Omental fat pad (tissue), 4 donors: ENCODE results near the gene SUSD6. TPM values are rescaled to one million over a fixed set of nuclear protein-coding genes. Genes with fewer than 3 reads are reported as not detected.

Source experiments
- ATAC-seq: fragments of 150-250 bp; one replicate; pipeline ENCODE4 v1.9.1; 2016; ENCODE audit warnings: mild to moderate bottlenecking, moderate library complexity; ENCODE audit not compliant: low FRiP score
- DNase-seq: peaks from one replicate; pipeline ENCODE4 v3.0.0-alpha.2; 2019; ENCODE audit warnings: low spot score
- total RNA-seq, 4 donors: library from RNA; depleted of rRNA; stranded (reverse); fragments of >200 nt; gene quantifications; one replicate each; pipeline ENCODE4 v1.1.0, GENCODE V29; 2016
- TF ChIP-seq, protein P1 (sequence below), 3 donors: fragments of 450-650 bp; IDR thresholded peaks; one replicate each; pipeline ENCODE4 v1.5.1; 2016 to 2017; ENCODE audit warnings: antibody characterized with exemption in 3 of 3, mild to moderate bottlenecking in 3 of 3, moderate library complexity in 2 of 3

Gene SUSD6
- total RNA-seq, 4 donors from 2014 or later: 31.1 to 73.3 (median 52.7) TPM

DNA sequence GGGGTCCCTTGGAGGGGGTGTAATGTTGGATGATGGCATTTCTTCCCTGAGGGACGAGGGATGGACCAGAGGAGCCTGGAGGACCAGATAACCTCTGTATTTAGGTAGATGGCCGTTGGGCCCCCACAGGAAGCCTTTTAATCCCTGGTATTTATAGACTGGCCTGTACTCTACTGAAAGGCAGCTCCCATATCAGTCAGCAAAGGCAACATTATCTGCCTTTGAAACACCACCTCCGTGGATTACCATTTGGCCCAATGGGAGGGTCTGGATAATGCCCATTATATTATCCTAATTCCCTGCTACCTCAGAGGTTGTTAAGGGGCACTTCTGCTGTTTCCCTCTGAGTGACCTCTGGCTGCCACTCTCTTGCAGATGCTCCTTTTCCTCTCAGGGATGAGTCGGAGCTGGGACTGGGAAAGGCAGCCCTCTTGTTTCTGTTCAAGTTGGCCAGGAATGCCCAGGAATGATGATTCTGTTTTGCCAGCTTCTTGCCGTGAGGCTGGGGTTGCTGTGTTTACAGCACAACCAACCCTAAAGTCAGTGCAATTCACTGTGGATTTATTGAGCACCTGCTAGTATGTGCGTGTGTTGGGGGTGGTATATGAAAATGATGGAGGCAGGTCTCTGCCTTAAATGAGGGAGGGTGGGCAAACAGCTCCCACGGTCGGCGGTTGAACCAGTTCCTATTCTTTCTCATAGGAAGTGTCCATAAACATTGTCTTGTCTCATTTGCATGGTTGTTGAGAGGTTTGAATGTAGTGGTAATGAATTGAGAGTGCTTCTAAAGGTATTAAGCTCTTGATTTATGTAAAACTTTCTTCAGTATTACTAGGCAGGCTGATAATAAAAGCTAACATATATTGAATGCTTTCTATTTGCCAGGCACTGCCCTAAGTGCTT lies 18.1 kb downstream of the SUSD6 start:
- no peak for ATAC-seq
- TF ChIP-seq, protein P1, sequence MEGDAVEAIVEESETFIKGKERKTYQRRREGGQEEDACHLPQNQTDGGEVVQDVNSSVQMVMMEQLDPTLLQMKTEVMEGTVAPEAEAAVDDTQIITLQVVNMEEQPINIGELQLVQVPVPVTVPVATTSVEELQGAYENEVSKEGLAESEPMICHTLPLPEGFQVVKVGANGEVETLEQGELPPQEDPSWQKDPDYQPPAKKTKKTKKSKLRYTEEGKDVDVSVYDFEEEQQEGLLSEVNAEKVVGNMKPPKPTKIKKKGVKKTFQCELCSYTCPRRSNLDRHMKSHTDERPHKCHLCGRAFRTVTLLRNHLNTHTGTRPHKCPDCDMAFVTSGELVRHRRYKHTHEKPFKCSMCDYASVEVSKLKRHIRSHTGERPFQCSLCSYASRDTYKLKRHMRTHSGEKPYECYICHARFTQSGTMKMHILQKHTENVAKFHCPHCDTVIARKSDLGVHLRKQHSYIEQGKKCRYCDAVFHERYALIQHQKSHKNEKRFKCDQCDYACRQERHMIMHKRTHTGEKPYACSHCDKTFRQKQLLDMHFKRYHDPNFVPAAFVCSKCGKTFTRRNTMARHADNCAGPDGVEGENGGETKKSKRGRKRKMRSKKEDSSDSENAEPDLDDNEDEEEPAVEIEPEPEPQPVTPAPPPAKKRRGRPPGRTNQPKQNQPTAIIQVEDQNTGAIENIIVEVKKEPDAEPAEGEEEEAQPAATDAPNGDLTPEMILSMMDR (IDR thresholded peaks at IDR 0.05): no peak
- no peak for DNase-seq

- TF ChIP-seq, protein P1 (IDR thresholded peaks at IDR 0.05): no peak
- no peak for ATAC-seq
- DNase-seq: no peak
These were observed 19.0 kb downstream of the SUSD6 start for GRCh38 chr14:69630360-69630759.

DNA sequence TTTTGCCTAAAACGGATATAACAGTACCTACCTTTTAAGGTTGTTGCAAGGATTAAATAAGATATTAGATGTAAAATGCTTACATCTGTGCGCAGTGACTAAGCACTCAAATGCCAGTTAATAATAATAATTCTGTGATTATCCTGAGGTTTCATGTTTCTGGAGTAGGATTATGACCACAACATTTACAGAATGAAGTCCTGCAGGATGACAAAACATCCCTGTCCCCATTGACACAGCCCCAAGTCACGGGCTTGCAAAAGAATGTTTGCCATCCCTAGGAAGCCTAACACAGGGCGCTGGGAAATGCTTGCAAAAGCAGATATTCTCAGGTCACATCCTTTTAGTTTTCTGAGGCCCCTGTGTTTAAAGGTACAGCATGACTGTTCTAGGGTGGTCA lies 20.1 kb downstream of the SUSD6 start:
- DNase-seq (no peak), ATAC-seq (no peak)
- TF ChIP-seq, protein P1 (IDR thresholded peaks at IDR 0.05): no peak

GRCh38 chr14:69632164-69632563 lies 20.8 kb downstream of the SUSD6 start:
- peak; percentile 17 for ATAC-seq
- DNase-seq: no peak
- TF ChIP-seq, protein P1 (IDR thresholded peaks at IDR 0.05): no peak

DNA sequence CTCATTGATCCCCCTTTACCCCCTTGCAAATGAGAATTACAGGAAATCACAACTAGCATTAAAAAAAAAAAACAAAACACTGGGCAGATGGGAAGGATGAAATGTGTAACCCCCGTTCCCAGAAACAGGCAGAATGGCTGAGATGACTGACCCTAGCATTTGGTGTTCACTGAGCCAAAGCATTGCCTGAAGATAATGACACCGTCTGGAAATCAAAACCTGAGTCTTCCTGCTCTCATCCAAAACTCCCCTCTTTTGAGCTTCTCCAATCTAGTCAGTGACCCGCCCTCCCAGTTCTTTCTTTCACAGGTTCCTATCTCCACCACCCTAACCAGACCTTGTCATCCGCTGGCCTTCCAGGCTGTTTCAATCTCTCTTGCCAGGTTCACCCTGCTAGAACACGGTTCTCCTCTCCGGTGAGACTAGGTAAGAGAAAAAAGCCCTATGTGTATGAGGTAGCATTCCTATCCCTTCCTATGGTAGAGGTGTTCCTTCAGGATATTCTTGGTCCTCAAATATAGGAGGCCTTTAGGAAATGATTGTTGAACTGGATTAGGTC lies 21.3 kb downstream of the SUSD6 start:
- DNase-seq (no peak), ATAC-seq (no peak)

GRCh38 chr14:69633238-69633637 lies 21.8 kb downstream of the SUSD6 start:
- TF ChIP-seq, protein P1 (IDR thresholded peaks at IDR 0.05): no peak
- DNase-seq (no peak), ATAC-seq (no peak)

More for the DNA sequence above, 21.3 kb downstream of the SUSD6 start:
- TF ChIP-seq, protein P1 (IDR thresholded peaks at IDR 0.05): no peak
